Cardiac muscle cell (in vitro differentiated cells and primary cell): ENCODE results near the gene BUD31. TPM values are rescaled to one million over a fixed set of nuclear protein-coding genes. Genes with fewer than 3 reads are reported as not detected.
A peak's percentile ranks its signal among the peaks of the same experiment; 100 is the strongest.

ENCODE experiments used
- DNase-seq, 2 donors: peaks; one replicate each; pipeline versions ENCODE4 v3.0.0 to v3.0.0-alpha.2; 2010 to 2017; ENCODE audit warnings: low read depth in 1 of 2, low spot score in 1 of 2
- H3K27ac ChIP-seq: fragments of 200-600 bp; sonication (generic); 2 replicates; pipeline ENCODE4 v1.5.1; 2016
- H3K27me3 ChIP-seq: fragments of 200-600 bp; sonication (generic); 2 replicates; pipeline ENCODE4 v1.6.0; 2016; ENCODE audit warnings: control low read depth
- H3K36me3 ChIP-seq: fragments of 200-600 bp; sonication (generic); 2 replicates; pipeline ENCODE4 v1.5.1; 2016; ENCODE audit warnings: control low read depth
- H3K4me1 ChIP-seq: fragments of 200-600 bp; sonication (generic); 2 replicates; pipeline ENCODE4 v1.8.1; 2017; ENCODE audit warnings: low read depth, mild to moderate bottlenecking, mixed run types
- H3K4me3 ChIP-seq: fragments of 200-600 bp; sonication (generic); 2 replicates; pipeline ENCODE4 v1.5.1; 2016; ENCODE audit warnings: mild to moderate bottlenecking
- H3K9me3 ChIP-seq: fragments of 200-600 bp; sonication (generic); 2 replicates; pipeline ENCODE4 v1.5.1; 2017; ENCODE audit warnings: low read depth, mild to moderate bottlenecking, control low read depth
- polyA plus RNA-seq: library from polyadenylated mRNA; unstranded; fragments of >200 nt; fragmentation: Nextera tagmentation; extraction: Ambion mirVana; gene quantifications from 2 replicates; pipeline ENCODE4 v1.2.1, GENCODE V29; 2016
- total RNA-seq: library from RNA; depleted of rRNA; stranded (reverse); fragments of >200 nt; gene quantifications from 2 replicates; pipeline ENCODE4 v1.2.3, GENCODE V29; 2016
- TF ChIP-seq, protein P1 (sequence below): IDR thresholded peaks from 2 replicates; pipeline ENCODE4 v1.5.1; 2012; ENCODE audit warnings: low read depth, mild to moderate bottlenecking, low read length

The BUD31 gene
- total and polyA plus RNA-seq, 2 experiments from 2014 or later = 66.9 to 193 TPM

GRCh38 chr7:99460651-99461050 lies 51.9 kb downstream of the BUD31 start:
- peaks cover 8% of the 10 kb centered on the region for H3K4me1 ChIP-seq
- H3K9me3 ChIP-seq = no peaks in the 10 kb centered on the region
- H3K27ac ChIP-seq = peak overlapping the region; percentile 30
- DNase-seq = no peak
- H3K4me3 ChIP-seq = no peak overlapping the region
- H3K36me3 ChIP-seq = peaks cover 19% of the 10 kb centered on the region
- TF ChIP-seq, protein P1, sequence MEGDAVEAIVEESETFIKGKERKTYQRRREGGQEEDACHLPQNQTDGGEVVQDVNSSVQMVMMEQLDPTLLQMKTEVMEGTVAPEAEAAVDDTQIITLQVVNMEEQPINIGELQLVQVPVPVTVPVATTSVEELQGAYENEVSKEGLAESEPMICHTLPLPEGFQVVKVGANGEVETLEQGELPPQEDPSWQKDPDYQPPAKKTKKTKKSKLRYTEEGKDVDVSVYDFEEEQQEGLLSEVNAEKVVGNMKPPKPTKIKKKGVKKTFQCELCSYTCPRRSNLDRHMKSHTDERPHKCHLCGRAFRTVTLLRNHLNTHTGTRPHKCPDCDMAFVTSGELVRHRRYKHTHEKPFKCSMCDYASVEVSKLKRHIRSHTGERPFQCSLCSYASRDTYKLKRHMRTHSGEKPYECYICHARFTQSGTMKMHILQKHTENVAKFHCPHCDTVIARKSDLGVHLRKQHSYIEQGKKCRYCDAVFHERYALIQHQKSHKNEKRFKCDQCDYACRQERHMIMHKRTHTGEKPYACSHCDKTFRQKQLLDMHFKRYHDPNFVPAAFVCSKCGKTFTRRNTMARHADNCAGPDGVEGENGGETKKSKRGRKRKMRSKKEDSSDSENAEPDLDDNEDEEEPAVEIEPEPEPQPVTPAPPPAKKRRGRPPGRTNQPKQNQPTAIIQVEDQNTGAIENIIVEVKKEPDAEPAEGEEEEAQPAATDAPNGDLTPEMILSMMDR = no peak
- H3K27me3 ChIP-seq = no peaks in the 10 kb centered on the region

DNA sequence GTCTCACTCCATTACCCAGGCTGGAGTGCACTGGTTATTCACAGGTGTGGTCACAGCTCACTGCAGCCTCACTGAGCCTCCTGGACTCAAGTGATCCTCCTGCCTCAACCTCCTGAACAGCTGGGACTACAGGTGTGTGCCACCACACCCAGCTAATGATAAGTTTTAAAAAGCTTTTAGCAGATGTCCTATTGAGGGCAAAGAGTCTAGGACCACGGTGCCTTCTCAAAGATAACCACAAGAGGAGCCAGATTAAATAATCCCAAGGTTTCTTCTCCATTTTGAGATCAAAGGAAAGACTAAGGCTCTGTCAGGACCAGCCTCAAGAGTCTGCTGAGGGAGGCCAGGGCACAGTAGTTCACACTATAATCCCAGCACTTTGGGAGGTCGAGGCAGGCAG lies 52.5 kb downstream of the BUD31 start:
- no peak overlapping the region for H3K4me3 ChIP-seq
- TF ChIP-seq, protein P1 = no peak
- DNase-seq = no peak
- H3K4me1 ChIP-seq = peaks cover 8% of the 10 kb centered on the region
- no peaks in the 10 kb centered on the region for H3K27me3 ChIP-seq
- H3K36me3 ChIP-seq = peaks cover 19% of the 10 kb centered on the region
- no peaks in the 10 kb centered on the region for H3K9me3 ChIP-seq
- peak overlapping the region; percentile 16 for H3K27ac ChIP-seq

GRCh38 chr7:99465421-99465768 lies 56.6 kb downstream of the BUD31 start:
- Histone ChIP-seq H3K27me3 (no peaks in the 10 kb centered on the region), H3K9me3 (no peaks in the 10 kb centered on the region), H3K27ac (peak overlapping the region; percentile 94), H3K4me1 (peaks cover 8% of the 10 kb centered on the region), H3K4me3 (peak overlapping the region; percentile 58), H3K36me3 (no peaks in the 10 kb centered on the region)
- TF ChIP-seq, protein P1 = no peak
- no peak for DNase-seq

DNA sequence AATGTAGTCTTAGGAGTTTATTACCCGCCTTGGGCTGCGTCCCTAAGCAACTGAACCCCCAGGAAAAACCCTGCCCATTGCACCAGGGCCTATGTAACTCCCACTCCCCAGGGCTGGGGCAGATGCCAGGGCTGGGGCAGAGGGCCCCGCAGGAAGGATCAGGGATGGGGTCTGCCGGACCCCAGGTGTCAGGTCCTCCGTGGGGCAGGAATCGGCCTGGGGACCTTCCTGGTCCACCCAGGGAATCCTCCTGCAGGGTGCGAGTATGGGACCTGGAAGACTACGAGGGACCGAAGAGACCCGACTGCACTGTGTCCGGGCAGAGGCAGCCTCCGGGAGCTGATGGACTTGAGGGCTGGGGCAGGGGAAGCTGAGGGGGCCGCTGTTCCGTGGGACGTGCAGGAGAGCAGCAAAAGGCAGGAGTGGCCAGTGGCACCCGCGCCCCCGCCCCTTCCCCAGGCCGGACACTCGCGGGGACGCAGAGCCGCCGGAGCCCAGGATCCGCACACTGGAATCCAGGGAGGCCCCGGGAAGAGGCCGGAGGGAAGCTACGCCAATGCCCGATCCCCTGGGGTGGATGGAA lies 59.7 kb downstream of the BUD31 start:
- Histone ChIP-seq H3K4me1 (peaks cover 7% of the 10 kb centered on the region), H3K27ac (no peak overlapping the region), H3K4me3 (no peak overlapping the region), H3K9me3 (no peaks in the 10 kb centered on the region), H3K27me3 (no peaks in the 10 kb centered on the region), H3K36me3 (no peaks in the 10 kb centered on the region)
- TF ChIP-seq, protein P1 = no peak
- no peak for DNase-seq

Other genes starting within 250 kb of the BUD31 start
- gene KPNA7, start 200.9 kb upstream of the BUD31 start, total RNA-seq = not detected in 2 replicates
- 0.26 TPM in 1 of 2 replicates, not detected in the other for gene KPNA7, start 200.9 kb upstream of the BUD31 start, polyA plus RNA-seq
- gene MYH16, start 136.1 kb upstream of the BUD31 start, total RNA-seq = not detected in 2 replicates
- gene MYH16, start 136.1 kb upstream of the BUD31 start, polyA plus RNA-seq = 0.09 and 0.15 TPM in 2 replicates
- 198 and 216 TPM in 2 replicates for gene ARPC1A, start 83.1 kb upstream of the BUD31 start, total RNA-seq
- gene ARPC1A, start 83.1 kb upstream of the BUD31 start, polyA plus RNA-seq = 331 and 385 TPM in 2 replicates
- gene ARPC1B, start 34.2 kb upstream of the BUD31 start, total RNA-seq = 38.7 and 61.7 TPM in 2 replicates
- 49.3 and 56.1 TPM in 2 replicates for gene ARPC1B, start 34.2 kb upstream of the BUD31 start, polyA plus RNA-seq
- gene PDAP1, start 372 bp upstream of the BUD31 start, total RNA-seq = 130 and 181 TPM in 2 replicates
- gene PDAP1, start 372 bp upstream of the BUD31 start, polyA plus RNA-seq = 75.1 and 81.0 TPM in 2 replicates
- 13.7 and 27.9 TPM in 2 replicates for gene PTCD1, start 29.8 kb downstream of the BUD31 start, total RNA-seq
- 6.1 and 7.8 TPM in 2 replicates for gene PTCD1, start 29.8 kb downstream of the BUD31 start, polyA plus RNA-seq
- gene CPSF4, start 30.0 kb downstream of the BUD31 start, total RNA-seq = 59.9 and 84.1 TPM in 2 replicates
- gene CPSF4, start 30.0 kb downstream of the BUD31 start, polyA plus RNA-seq = 59.8 and 75.2 TPM in 2 replicates
- 987 and 2,981 TPM in 2 replicates for gene ATP5MF, start 57.2 kb downstream of the BUD31 start, total RNA-seq
- 979 and 1,270 TPM in 2 replicates for gene ATP5MF, start 57.2 kb downstream of the BUD31 start, polyA plus RNA-seq
- 9.0 and 12.7 TPM in 2 replicates for gene ZNF789, start 63.9 kb downstream of the BUD31 start, total RNA-seq
- gene ZNF789, start 63.9 kb downstream of the BUD31 start, polyA plus RNA-seq = 10.2 and 15.3 TPM in 2 replicates
- 17.3 and 32.0 TPM in 2 replicates for gene ZNF394, start 91.3 kb downstream of the BUD31 start, total RNA-seq
- gene ZNF394, start 91.3 kb downstream of the BUD31 start, polyA plus RNA-seq = 18.7 and 21.9 TPM in 2 replicates
- 13.2 and 17.6 TPM in 2 replicates for gene ZKSCAN5, start 95.7 kb downstream of the BUD31 start, total RNA-seq
- 6.2 and 12.0 TPM in 2 replicates for gene ZKSCAN5, start 95.7 kb downstream of the BUD31 start, polyA plus RNA-seq
- 6.1 and 8.0 TPM in 2 replicates for gene FAM200A, start 143.1 kb downstream of the BUD31 start, total RNA-seq
- gene FAM200A, start 143.1 kb downstream of the BUD31 start, polyA plus RNA-seq = 11.1 and 11.9 TPM in 2 replicates
- gene ZNF655, start 149.7 kb downstream of the BUD31 start, total RNA-seq = 118 and 120 TPM in 2 replicates
- 45.9 and 48.3 TPM in 2 replicates for gene ZNF655, start 149.7 kb downstream of the BUD31 start, polyA plus RNA-seq
- gene TMEM225B, start 189.3 kb downstream of the BUD31 start, total RNA-seq = 0.81 and 2.3 TPM in 2 replicates
- gene TMEM225B, start 189.3 kb downstream of the BUD31 start, polyA plus RNA-seq = 0.17 and 6.3 TPM in 2 replicates
- gene ZSCAN25, start 208.0 kb downstream of the BUD31 start, total RNA-seq = 14.0 and 22.8 TPM in 2 replicates
- 9.7 and 13.8 TPM in 2 replicates for gene ZSCAN25, start 208.0 kb downstream of the BUD31 start, polyA plus RNA-seq